ENCODE data around the gene RNF111.

GRCh38 chr15:58987036-58987435 lies 427 bp upstream of the RNF111 start:
- no peak for TF ChIP-seq ZBTB7B (CRISPR knock-in tag; IDR thresholded peaks at IDR 0.05)
- no peak for TF ChIP-seq ZNF317 (CRISPR knock-in tag; IDR thresholded peaks at IDR 0.05)
- no peak for TF ChIP-seq SIX1 (CRISPR knock-in tag; IDR thresholded peaks at IDR 0.05; ENCODE audit: borderline replicate concordance)
- TF ChIP-seq RFX5 (IDR thresholded peaks at IDR 0.05; ENCODE audit: low read depth, low read length) = no peak
- TF ChIP-seq, protein P1, sequence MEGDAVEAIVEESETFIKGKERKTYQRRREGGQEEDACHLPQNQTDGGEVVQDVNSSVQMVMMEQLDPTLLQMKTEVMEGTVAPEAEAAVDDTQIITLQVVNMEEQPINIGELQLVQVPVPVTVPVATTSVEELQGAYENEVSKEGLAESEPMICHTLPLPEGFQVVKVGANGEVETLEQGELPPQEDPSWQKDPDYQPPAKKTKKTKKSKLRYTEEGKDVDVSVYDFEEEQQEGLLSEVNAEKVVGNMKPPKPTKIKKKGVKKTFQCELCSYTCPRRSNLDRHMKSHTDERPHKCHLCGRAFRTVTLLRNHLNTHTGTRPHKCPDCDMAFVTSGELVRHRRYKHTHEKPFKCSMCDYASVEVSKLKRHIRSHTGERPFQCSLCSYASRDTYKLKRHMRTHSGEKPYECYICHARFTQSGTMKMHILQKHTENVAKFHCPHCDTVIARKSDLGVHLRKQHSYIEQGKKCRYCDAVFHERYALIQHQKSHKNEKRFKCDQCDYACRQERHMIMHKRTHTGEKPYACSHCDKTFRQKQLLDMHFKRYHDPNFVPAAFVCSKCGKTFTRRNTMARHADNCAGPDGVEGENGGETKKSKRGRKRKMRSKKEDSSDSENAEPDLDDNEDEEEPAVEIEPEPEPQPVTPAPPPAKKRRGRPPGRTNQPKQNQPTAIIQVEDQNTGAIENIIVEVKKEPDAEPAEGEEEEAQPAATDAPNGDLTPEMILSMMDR (CRISPR knock-in tag; IDR thresholded peaks at IDR 0.05) = no peak
- TF ChIP-seq POLR2AphosphoS5 (IDR thresholded peaks at IDR 0.05; ENCODE audit: low read depth, low read length) = no peak
- no peak for TF ChIP-seq MAZ (IDR thresholded peaks at IDR 0.05; ENCODE audit: borderline replicate concordance, low read depth, low read length)
- TF ChIP-seq MAZ (CRISPR knock-in tag; IDR thresholded peaks at IDR 0.05; ENCODE audit: low read depth) = no peak
- no peak for TF ChIP-seq SRF (IDR thresholded peaks at IDR 0.05; ENCODE audit: low read depth, low read length)
- TF ChIP-seq, protein P2, sequence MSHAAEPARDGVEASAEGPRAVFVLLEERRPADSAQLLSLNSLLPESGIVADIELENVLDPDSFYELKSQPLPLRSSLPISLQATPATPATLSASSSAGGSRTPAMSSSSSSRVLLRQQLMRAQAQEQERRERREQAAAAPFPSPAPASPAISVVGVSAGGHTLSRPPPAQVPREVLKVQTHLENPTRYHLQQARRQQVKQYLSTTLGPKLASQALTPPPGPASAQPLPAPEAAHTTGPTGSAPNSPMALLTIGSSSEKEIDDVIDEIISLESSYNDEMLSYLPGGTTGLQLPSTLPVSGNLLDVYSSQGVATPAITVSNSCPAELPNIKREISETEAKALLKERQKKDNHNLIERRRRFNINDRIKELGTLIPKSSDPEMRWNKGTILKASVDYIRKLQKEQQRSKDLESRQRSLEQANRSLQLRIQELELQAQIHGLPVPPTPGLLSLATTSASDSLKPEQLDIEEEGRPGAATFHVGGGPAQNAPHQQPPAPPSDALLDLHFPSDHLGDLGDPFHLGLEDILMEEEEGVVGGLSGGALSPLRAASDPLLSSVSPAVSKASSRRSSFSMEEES (CRISPR knock-in tag; IDR thresholded peaks at IDR 0.05) = no peak
- no peak for TF ChIP-seq ZNF660 (CRISPR knock-in tag; IDR thresholded peaks at IDR 0.05; ENCODE audit: borderline replicate concordance, low read depth)
- TF ChIP-seq GATAD2A (CRISPR knock-in tag; IDR thresholded peaks at IDR 0.05) = no peak
- no peak for TF ChIP-seq ZNF510 (CRISPR knock-in tag; IDR thresholded peaks at IDR 0.05; ENCODE audit: low read depth)
